Uterus (tissue), 4 donors: ENCODE measurements around the gene NHS. TPM values are rescaled to one million over a fixed set of nuclear protein-coding genes. Genes with fewer than 3 reads are reported as not detected.

ENCODE experiments used
- DNase-seq, 2 donors: peaks; one replicate each; pipeline ENCODE4 v3.0.0-alpha.2; 2019 to 2020
- H3K27ac ChIP-seq, 2 donors: fragments of 200-600 bp; sonication (generic); 1 replicate in 1 of 2; 2 replicates in 1 of 2; pipeline ENCODE4 v1.5.1; 2016 to 2018
- H3K27me3 ChIP-seq, 2 donors: fragments of 200-600 bp; sonication (generic); one replicate each; pipeline ENCODE4 v1.5.1; 2018 to 2019; ENCODE audit warnings: control low read depth in 1 of 2
- H3K36me3 ChIP-seq, 2 donors: fragments of 200-600 bp; sonication (generic); one replicate each; pipeline ENCODE4 v1.5.1; 2019; ENCODE audit warnings: control low read depth in 1 of 2
- H3K4me1 ChIP-seq, 2 donors: fragments of 200-600 bp; sonication (generic); one replicate each; pipeline ENCODE4 v1.5.1; 2018 to 2019; ENCODE audit warnings: control low read depth in 1 of 2
- H3K4me3 ChIP-seq, 2 donors: fragments of 200-600 bp; sonication (generic); 1 replicate in 1 of 2; 2 replicates in 1 of 2; pipeline ENCODE4 v1.5.1; 2018 to 2019; ENCODE audit warnings: mild to moderate bottlenecking in 1 of 2
- H3K9me3 ChIP-seq, 2 donors: fragments of 200-600 bp; sonication (generic); one replicate each; pipeline ENCODE4 v1.5.1; 2019; ENCODE audit warnings: control low read depth in 1 of 2
- CTCF ChIP-seq, 4 experiments: fragments of 200-600 bp in 2 of 4; fragments of 450-650 bp in 2 of 4; sonication (generic) in 2 of 4; IDR thresholded peaks; one replicate each; pipeline ENCODE4 v1.5.1; 2016 to 2019; ENCODE audit warnings: antibody characterized with exemption in 4 of 4, mild to moderate bottlenecking in 2 of 4, moderate library complexity in 1 of 4
- POLR2A ChIP-seq, 2 donors: fragments of 450-650 bp; IDR thresholded peaks; one replicate each; pipeline ENCODE4 v1.6.1; 2016; ENCODE audit warnings: antibody characterized with exemption in 2 of 2, mild to moderate bottlenecking in 1 of 2, moderate library complexity in 1 of 2
- intact Hi-C: fragments of 100-400 bp; cut with DNase I; formaldehyde crosslinking; loops from one replicate; pipeline ENCODE4 v1.15.1; 2023; ENCODE audit warnings: low total_unique reads
- total RNA-seq, 4 donors: library from RNA; depleted of rRNA in 3 of 4; stranded (reverse); fragments of >200 nt in 3 of 4; gene quantifications; one replicate each; pipeline versions ENCODE4 v1.1.0 to v1.2.4, GENCODE V29; 2014 to 2023
- donor health status: DM: yes; HTN: yes; CAD: no.

The NHS gene
- total RNA-seq, 4 donors from 2014 or later: 3.5 to 14.3 (median 9.5) TPM

- no peaks in the 10 kb centered on the region for H3K9me3 ChIP-seq
- TF ChIP-seq POLR2A (IDR thresholded peaks at IDR 0.05) (no peak), CTCF (IDR thresholded peaks at IDR 0.05) (no peak)
- H3K27me3 ChIP-seq: no peaks in the 10 kb centered on the region
- DNase-seq: peak; percentile 54 to 73
- peaks cover 0 to 4% of the 10 kb centered on the region in 2 donors for H3K4me1 ChIP-seq
- no peak overlapping the region for H3K4me3 ChIP-seq
- no peaks in the 10 kb centered on the region for H3K36me3 ChIP-seq
- intact Hi-C loops: no loop called here
- H3K27ac ChIP-seq: peak overlapping the region in 1 of 2 donors; percentile 60
Measured at GRCh38 chrX:17606231-17606630, 231.2 kb downstream of the NHS start.

GRCh38 chrX:17608888-17609287, 233.9 kb downstream of the NHS start:
- intact Hi-C loops: no loop called here
- no peak for TF ChIP-seq POLR2A (IDR thresholded peaks at IDR 0.05)
- TF ChIP-seq CTCF (IDR thresholded peaks at IDR 0.05): no peak
- Histone ChIP-seq H3K4me1 (peaks cover 0 to 4% of the 10 kb centered on the region in 2 donors), H3K27ac (no peak overlapping the region), H3K36me3 (no peaks in the 10 kb centered on the region), H3K4me3 (no peak overlapping the region), H3K9me3 (no peaks in the 10 kb centered on the region), H3K27me3 (no peaks in the 10 kb centered on the region)
- no peak for DNase-seq

- no peaks in the 10 kb centered on the region for H3K9me3 ChIP-seq
- H3K36me3 ChIP-seq: no peaks in the 10 kb centered on the region
- no peak overlapping the region for H3K27ac ChIP-seq
- no peak for DNase-seq
- no peaks in the 10 kb centered on the region for H3K27me3 ChIP-seq
- no peak overlapping the region for H3K4me3 ChIP-seq
- TF ChIP-seq POLR2A (IDR thresholded peaks at IDR 0.05): no peak
- TF ChIP-seq CTCF (IDR thresholded peaks at IDR 0.05): no peak
- intact Hi-C loops: no loop called here
- H3K4me1 ChIP-seq: no peaks in the 10 kb centered on the region
Measured at GRCh38 chrX:17610788-17611187, 235.8 kb downstream of the NHS start.

GRCh38 chrX:17613979-17614588, 239.1 kb downstream of the NHS start:
- intact Hi-C loops: no loop called here
- H3K4me3 ChIP-seq: no peak overlapping the region
- H3K9me3 ChIP-seq: no peaks in the 10 kb centered on the region
- no peak for TF ChIP-seq POLR2A (IDR thresholded peaks at IDR 0.05)
- no peak for TF ChIP-seq CTCF (IDR thresholded peaks at IDR 0.05)
- no peaks in the 10 kb centered on the region for H3K4me1 ChIP-seq
- no peaks in the 10 kb centered on the region for H3K27me3 ChIP-seq
- no peak overlapping the region for H3K27ac ChIP-seq
- no peak for DNase-seq
- no peaks in the 10 kb centered on the region for H3K36me3 ChIP-seq

GRCh38 chrX:17616936-17617335, 241.9 kb downstream of the NHS start:
- TF ChIP-seq POLR2A (IDR thresholded peaks at IDR 0.05): no peak
- no peak for TF ChIP-seq CTCF (IDR thresholded peaks at IDR 0.05)
- no peaks in the 10 kb centered on the region for H3K36me3 ChIP-seq
- no peak for DNase-seq
- H3K4me1 ChIP-seq: no peaks in the 10 kb centered on the region
- no peaks in the 10 kb centered on the region for H3K9me3 ChIP-seq
- no peak overlapping the region for H3K27ac ChIP-seq
- no peak overlapping the region for H3K4me3 ChIP-seq
- intact Hi-C loops: no loop called here
- H3K27me3 ChIP-seq: no peaks in the 10 kb centered on the region
